Neural progenitor cell (in vitro differentiated cells): ENCODE data around the gene GSE1. TPM values are rescaled to one million over a fixed set of nuclear protein-coding genes. Genes with fewer than 3 reads are reported as not detected.

ENCODE experiments used
- DNase-seq: peaks from one replicate; pipeline ENCODE4 v3.0.0-alpha.2; 2016; ENCODE audit warnings: low spot score
- H2AFZ ChIP-seq: fragments of 200-600 bp; sonication (generic); replicated peaks from 2 replicates; pipeline ENCODE4 v1.6.1; 2016; ENCODE audit warnings: antibody characterized with exemption
- H3F3A ChIP-seq: fragments of 200-600 bp; sonication (generic); 2 replicates; pipeline ENCODE4 v1.6.1; 2016; ENCODE audit warnings: antibody characterized with exemption, low read depth
- H3K27ac ChIP-seq: fragments of 200-600 bp; sonication (generic); 2 replicates; pipeline ENCODE4 v1.5.1; 2016; ENCODE audit warnings: mild to moderate bottlenecking
- H3K27me3 ChIP-seq: fragments of 200-600 bp; sonication (generic); 2 replicates; pipeline ENCODE4 v1.6.1; 2016; ENCODE audit warnings: mild to moderate bottlenecking, moderate library complexity
- H3K36me3 ChIP-seq: fragments of 200-600 bp; sonication (generic); 2 replicates; pipeline ENCODE4 v1.5.1; 2016
- H3K4me1 ChIP-seq: fragments of 200-600 bp; sonication (generic); 2 replicates; pipeline ENCODE4 v1.6.1; 2016; ENCODE audit warnings: mixed run types
- H3K4me2 ChIP-seq: fragments of 200-600 bp; sonication (generic); 2 replicates; pipeline ENCODE4 v1.6.1; 2016
- H3K4me3 ChIP-seq: fragments of 200-600 bp; sonication (generic); 2 replicates; pipeline ENCODE4 v1.5.1; 2016
- H3K79me2 ChIP-seq: fragments of 200-600 bp; sonication (generic); 2 replicates; pipeline ENCODE4 v1.6.1; 2016; ENCODE audit warnings: low read depth
- H3K9ac ChIP-seq: fragments of 200-600 bp; sonication (generic); 2 replicates; pipeline ENCODE4 v1.6.1; 2016
- H3K9me3 ChIP-seq: fragments of 200-600 bp; sonication (generic); 2 replicates; pipeline ENCODE4 v1.5.1; 2016; ENCODE audit warnings: low read depth
- H4K20me1 ChIP-seq: fragments of 200-600 bp; sonication (generic); 2 replicates; pipeline ENCODE4 v1.6.1; 2016; ENCODE audit warnings: low read depth
- H3K27ac Mint-ChIP-seq: 3 replicates; pipeline ENCODE4 v1.8.0; 2021; ENCODE audit warnings: mixed read lengths
- H3K27me3 Mint-ChIP-seq: 2 replicates; pipeline ENCODE4 v1.8.0; 2022; ENCODE audit warnings: low read depth, mild to moderate bottlenecking, inconsistent platforms, moderate library complexity, mixed read lengths; ENCODE audit not compliant: insufficient read depth
- H3K36me3 Mint-ChIP-seq: 3 replicates; pipeline ENCODE4 v1.8.0; 2021; ENCODE audit warnings: mixed read lengths
- H3K4me1 Mint-ChIP-seq: 3 replicates; pipeline ENCODE4 v1.8.0; 2021; ENCODE audit warnings: mixed read lengths
- H3K4me3 Mint-ChIP-seq: 3 replicates; pipeline ENCODE4 v1.8.0; 2021; ENCODE audit warnings: mild to moderate bottlenecking, moderate library complexity, mixed read lengths
- H3K9me3 Mint-ChIP-seq: 3 replicates; pipeline ENCODE4 v1.8.0; 2020; ENCODE audit warnings: mixed read lengths
- CTCF ChIP-seq: fragments of 200-600 bp; sonication (generic); IDR thresholded peaks from 2 replicates; pipeline ENCODE4 v1.5.1; 2017; ENCODE audit warnings: antibody characterized with exemption, mild to moderate bottlenecking
- EZH2 ChIP-seq: fragments of 200-600 bp; sonication (generic); IDR thresholded peaks from 2 replicates; pipeline ENCODE4 v1.6.1; 2017; ENCODE audit warnings: antibody characterized with exemption, mild to moderate bottlenecking, moderate library complexity
- EZH2phosphoT487 ChIP-seq: fragments of 200-600 bp; sonication (generic); IDR thresholded peaks from 2 replicates; pipeline ENCODE4 v1.6.1; 2017; ENCODE audit warnings: antibody characterized with exemption
- total RNA-seq: library from RNA; depleted of rRNA; stranded (reverse); fragments of >200 nt; gene quantifications from 2 replicates; pipeline ENCODE4 v1.2.3, GENCODE V29; 2015; ENCODE audit warnings: low replicate concordance

Gene GSE1
- total RNA-seq, 1 donor from 2014 or later, result 7.7 TPM

- no peak for DNase-seq
- no peak overlapping the region for H3K27ac ChIP-seq
- no peak overlapping the region for H3K9ac ChIP-seq
- H3K36me3 ChIP-seq, result no peaks in the 10 kb centered on the region
- no peak overlapping the region for H2AFZ ChIP-seq
- H4K20me1 ChIP-seq, result no peaks in the 10 kb centered on the region
- H3K79me2 ChIP-seq, result no peaks in the 10 kb centered on the region
- Mint-ChIP-seq H3K27me3 (peaks cover 15% of the 10 kb centered on the region), H3K36me3 (no peaks in the 10 kb centered on the region), H3K27ac (peak overlapping the region; percentile 64), H3K4me1 (peaks cover 64% of the 10 kb centered on the region), H3K9me3 (no peaks in the 10 kb centered on the region), H3K4me3 (peak overlapping the region; percentile 55)
- no peak for TF ChIP-seq EZH2
- no peak for TF ChIP-seq CTCF
- TF ChIP-seq EZH2phosphoT487, result no peak
- no peak overlapping the region for H3K4me2 ChIP-seq
- peaks cover 41% of the 10 kb centered on the region for H3F3A ChIP-seq
- no peaks in the 10 kb centered on the region for H3K27me3 ChIP-seq
- peaks cover 55% of the 10 kb centered on the region for H3K4me1 ChIP-seq
- no peak overlapping the region for H3K4me3 ChIP-seq
- no peaks in the 10 kb centered on the region for H3K9me3 ChIP-seq
Measured at GRCh38 chr16:85601730-85602401, 11.3 kb upstream of the GSE1 start.

GRCh38 chr16:85602402-85603202 lies 10.5 kb upstream of the GSE1 start:
- Histone ChIP-seq H3K79me2 (no peaks in the 10 kb centered on the region), H3K9me3 (no peaks in the 10 kb centered on the region), H3K27ac (no peak overlapping the region), H3K4me2 (no peak overlapping the region), H3F3A (peaks cover 48% of the 10 kb centered on the region), H3K4me1 (peaks cover 60% of the 10 kb centered on the region), H3K4me3 (no peak overlapping the region), H3K36me3 (no peaks in the 10 kb centered on the region), H3K27me3 (no peaks in the 10 kb centered on the region), H4K20me1 (peaks cover under 1% of the 10 kb centered on the region), H2AFZ (no peak overlapping the region), H3K9ac (no peak overlapping the region)
- Mint-ChIP-seq H3K36me3 (no peaks in the 10 kb centered on the region), H3K27me3 (peaks cover 15% of the 10 kb centered on the region), H3K4me3 (peak overlapping the region; percentile 60), H3K9me3 (no peaks in the 10 kb centered on the region), H3K27ac (peak overlapping the region; percentile 83), H3K4me1 (peaks cover 69% of the 10 kb centered on the region)
- DNase-seq, result no peak
- TF ChIP-seq CTCF (peak; percentile 21), EZH2phosphoT487 (no peak), EZH2 (no peak)

- no peaks in the 10 kb centered on the region for H3K9me3 Mint-ChIP-seq
- H3K27ac ChIP-seq, result no peak overlapping the region
Measured at GRCh38 chr16:85603203-85603755, 9.8 kb upstream of the GSE1 start.

More at GRCh38 chr16:85603203-85603755, 9.8 kb upstream of the GSE1 start:
- Histone ChIP-seq H3K4me2 (no peak overlapping the region), H3K9ac (no peak overlapping the region), H3K9me3 (no peaks in the 10 kb centered on the region), H3K4me1 (peaks cover 67% of the 10 kb centered on the region), H2AFZ (no peak overlapping the region), H3K36me3 (no peaks in the 10 kb centered on the region), H3K27me3 (no peaks in the 10 kb centered on the region), H4K20me1 (peaks cover 7% of the 10 kb centered on the region), H3K4me3 (no peak overlapping the region), H3K79me2 (no peaks in the 10 kb centered on the region), H3F3A (peaks cover 54% of the 10 kb centered on the region)
- peaks cover 72% of the 10 kb centered on the region for H3K4me1 Mint-ChIP-seq
- H3K27me3 Mint-ChIP-seq, result peaks cover 16% of the 10 kb centered on the region
- no peaks in the 10 kb centered on the region for H3K36me3 Mint-ChIP-seq
- no peak for TF ChIP-seq EZH2
- no peak for TF ChIP-seq EZH2phosphoT487
- no peak for TF ChIP-seq CTCF
- H3K4me3 Mint-ChIP-seq, result peak overlapping the region; percentile 60
- H3K27ac Mint-ChIP-seq, result peak overlapping the region; percentile 83
- no peak for DNase-seq
